Measurements from ENCODE around the gene PPM1J.
A peak's percentile ranks its signal among the peaks of the same experiment; 100 is the strongest.

PPM1J gene

DNA sequence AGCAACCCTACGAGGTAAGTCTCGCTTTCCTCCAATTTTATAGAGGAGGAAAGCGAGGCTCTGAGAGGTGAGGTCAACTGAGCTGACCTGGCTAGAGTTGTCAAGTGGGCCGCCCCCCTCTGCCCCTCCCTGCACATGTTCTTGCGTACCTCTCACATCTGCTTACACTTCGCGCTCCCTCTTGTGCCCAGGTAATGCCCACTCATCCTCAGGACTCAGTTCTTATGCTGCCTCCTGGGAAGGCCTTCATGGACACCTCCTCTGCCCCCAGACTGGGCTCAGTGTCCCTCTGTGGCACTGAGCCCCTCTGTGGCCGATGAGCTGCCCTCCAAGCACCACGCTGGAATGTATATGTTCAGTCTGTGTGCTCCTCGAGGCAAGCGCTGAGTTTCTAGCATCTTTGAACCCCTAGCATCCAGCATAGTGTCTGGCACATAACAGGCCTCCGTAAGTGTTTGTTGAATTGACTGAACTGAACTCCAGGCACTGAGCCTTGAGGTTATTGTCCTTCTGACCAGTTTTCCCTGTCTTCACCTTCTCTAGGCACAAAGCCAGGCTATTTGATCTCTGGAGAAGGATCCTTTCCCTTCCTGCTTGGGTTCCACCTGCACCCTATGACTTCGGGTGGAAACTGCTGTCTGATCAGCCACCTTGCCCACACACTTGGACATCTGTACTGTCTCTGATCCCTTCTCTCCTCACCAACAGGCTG, 27.2 kb downstream of the PPM1J start:
- no peak for DNase-seq (ENCODE audit: low spot score)

DNA sequence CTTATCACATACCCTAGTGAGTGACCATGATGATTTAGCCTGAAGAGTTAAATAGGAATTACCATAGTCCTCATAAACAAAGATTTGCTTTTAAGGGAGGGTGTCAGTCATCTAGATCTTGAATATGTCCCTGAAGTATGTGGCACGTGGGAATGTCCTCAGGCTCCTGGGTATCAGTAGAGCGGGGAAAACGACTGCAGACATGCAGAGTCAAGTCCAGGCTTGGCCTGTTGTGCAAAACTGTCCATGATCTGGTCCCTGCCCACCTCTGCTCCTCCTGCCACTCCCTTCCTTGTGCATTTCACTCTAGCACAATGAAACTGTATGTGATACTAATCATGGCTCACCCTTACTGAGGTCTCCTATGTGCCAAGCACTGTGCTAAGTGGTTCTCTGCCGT, 27.8 kb downstream of the PPM1J start:
- no peak for DNase-seq (ENCODE audit: low spot score)

DNA sequence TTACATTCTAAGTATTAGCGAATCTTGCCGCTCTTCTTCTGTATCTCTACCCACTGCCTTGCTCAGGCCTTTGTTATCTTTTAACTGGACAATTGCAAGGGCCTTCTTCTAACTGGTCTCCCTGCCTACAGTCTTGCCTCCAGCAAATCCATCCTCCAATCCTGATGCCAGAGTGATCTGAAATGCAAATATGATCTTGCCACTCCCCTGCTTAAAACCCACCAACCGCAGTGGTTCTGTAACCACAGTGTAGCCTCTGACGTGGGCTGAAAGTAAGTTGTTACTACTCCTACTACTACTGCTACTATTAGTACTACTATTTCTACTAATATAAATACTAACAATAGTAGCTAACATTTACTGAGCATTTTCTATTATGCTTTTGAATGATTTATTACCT, 28.3 kb downstream of the PPM1J start:
- no peak for DNase-seq (ENCODE audit: low spot score)

GRCh38 chr1:112686417-112686816, 28.7 kb downstream of the PPM1J start:
- DNase-seq (ENCODE audit: low spot score): no peak

GRCh38 chr1:112685913-112686312, 29.2 kb downstream of the PPM1J start:
- no peak for DNase-seq (ENCODE audit: low spot score)

GRCh38 chr1:112678605-112679004, 36.5 kb downstream of the PPM1J start:
- DNase-seq (ENCODE audit: low spot score): no peak

DNA sequence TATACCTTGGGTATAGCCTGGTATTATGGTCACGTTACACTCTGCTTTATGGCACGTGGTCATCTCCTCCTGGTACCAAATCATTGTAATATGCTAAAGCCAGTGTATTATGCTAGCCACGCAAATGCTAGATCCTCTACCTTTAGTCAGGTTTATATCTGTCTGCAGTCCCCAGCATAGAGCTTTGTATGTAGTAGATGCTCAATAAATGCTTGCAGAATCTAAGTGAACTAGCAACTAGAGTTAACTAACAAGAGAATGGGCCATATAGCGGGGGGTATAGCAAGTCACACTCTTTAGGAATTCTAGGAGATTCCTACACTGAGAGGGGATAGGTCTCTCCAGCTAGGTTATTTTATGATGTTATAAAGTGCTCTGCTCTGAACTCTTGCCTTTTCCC, 37.6 kb downstream of the PPM1J start:
- no peak for DNase-seq (ENCODE audit: low spot score)

DNA sequence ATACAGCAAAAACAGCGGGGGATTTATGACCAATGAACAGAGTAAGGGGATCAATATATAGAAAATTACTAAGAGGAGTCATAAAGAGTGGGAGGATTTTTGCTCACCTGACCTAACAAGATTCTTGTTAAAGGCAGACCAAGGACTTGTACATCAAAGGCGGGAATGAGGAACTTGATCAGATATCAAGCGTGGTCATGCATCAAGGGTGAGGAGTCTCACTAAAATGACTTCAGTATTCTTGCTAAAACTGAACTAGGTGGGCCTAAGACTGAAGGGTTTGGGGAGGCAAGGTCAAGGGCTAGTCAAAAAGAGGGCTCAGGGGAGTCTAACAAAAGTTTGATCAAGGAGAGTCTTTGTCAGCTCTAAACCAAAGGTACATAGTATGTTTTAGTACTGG, 38.6 kb downstream of the PPM1J start:
- no peak for DNase-seq (ENCODE audit: low spot score)

DNA sequence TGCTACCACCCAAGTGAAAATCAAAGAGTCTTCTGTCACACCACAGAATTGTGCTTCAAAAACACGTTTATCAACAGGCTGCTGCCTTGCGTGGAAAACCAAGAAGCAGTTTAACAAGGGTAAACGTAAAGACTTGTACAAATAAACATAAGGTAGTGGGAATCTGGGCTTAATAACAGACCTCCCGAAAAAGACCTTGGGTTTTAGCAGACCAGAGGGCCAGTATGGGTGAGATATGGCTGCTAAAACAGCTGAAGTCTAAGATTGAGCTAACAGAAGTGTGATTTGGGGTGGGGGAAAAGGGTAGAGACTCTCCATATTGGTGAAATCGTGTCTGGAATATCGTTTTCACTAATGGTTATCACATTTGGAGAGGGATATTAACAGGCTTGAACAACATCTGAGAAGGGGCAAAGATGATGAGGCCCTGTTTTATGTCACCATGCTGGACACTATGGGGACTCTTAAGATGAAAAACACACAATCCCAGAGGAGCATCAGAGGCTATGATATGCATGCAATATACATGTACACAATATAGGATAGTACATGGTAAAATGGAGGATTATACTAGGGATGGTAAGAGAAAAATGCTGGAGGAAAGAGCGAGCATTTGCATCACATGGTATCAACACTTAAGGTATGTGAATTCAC, 39.3 kb downstream of the PPM1J start:
- DNase-seq (ENCODE audit: low spot score): no peak

GRCh38 chr1:112674986-112675727, 40.0 kb downstream of the PPM1J start:
- DNase-seq (ENCODE audit: low spot score): peak; percentile 21

- DNase-seq (ENCODE audit: low spot score): peak; percentile 59
Measured at GRCh38 chr1:112674440-112674985, 40.6 kb downstream of the PPM1J start, which contains the start of gene MOV10. MOV10 (plus strand) TSS chr1:112674659; CDS start chr1:112674913, 254 bp downstream.

DNA sequence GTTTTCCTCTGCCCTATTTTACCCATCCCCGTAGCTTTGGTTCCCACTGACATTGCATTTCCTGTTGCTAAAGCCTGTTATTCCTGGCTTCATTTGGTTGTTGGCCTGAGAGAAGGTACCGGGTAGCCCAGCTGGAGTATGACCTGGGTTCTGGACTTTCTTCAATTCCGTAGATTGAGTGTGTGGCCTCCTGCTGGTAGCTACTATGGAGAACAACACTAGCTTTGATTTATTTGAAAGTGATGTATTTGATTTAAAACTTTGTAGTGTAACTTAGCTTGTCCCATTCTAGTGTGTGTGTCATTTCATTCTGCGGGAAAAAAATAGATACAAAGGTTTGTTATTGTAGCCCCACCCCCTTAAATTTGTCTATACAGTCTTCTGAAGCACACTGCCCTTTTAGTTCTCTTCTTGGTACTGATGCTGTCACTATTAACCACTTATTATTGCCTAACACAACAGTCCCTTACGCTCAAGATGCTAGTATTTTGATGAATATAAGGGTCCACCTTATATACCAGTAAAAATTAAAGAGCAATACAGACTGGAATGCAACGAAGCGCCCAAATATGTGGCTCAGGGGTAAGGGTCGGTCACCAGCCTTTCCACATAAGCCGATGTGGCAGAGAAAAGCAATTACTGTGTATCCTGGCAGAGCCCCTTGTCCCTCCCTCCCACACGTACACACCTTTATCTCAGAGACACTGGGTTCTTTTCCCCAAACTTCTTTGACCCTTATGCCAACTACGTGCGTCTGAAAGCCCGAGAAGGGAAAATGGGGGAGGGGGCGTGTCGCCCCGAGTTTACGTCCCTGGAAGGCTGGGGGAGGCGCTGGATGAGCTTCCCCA, 41.3 kb downstream of the PPM1J start:
- DNase-seq (ENCODE audit: low spot score): peak; percentile 30

DNA sequence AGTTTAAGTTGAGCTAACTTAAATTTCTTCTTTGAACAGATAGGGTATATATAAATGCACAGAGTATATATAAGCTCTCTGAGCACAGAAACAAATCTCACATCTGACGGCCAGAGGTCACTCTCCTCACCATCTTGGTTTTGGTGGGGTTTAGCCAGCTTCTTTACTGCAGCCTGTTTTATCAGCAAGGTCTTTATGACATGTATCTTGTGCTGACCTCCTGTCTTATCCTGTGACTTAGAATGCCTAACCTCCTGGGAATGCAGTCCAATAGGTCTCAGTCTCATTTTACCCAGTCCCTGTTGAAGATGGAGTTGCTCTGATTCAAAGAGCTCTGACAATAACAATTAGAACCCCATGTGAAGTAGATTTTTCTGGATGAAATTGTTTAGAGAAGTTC, 42.3 kb downstream of the PPM1J start:
- DNase-seq (ENCODE audit: low spot score): no peak

DNA sequence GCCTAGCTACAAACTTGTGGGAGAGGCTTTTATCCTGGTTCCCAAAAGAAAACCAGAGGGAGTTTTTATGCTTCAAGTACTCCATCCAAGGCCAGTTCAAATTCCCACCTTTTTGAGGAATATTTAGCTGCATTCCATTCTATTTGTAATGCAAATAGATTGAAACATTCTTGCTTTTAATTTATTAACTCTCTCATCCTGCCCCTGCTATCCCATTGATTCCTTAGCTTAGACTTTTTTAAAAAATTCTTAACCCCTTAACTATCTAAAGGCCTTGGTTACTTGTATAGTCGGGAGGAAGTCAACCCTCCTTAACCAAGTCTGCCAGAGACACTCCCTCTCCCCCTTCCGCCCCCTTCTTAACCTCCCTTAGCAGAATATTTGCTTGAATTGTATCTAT, 43.1 kb downstream of the PPM1J start:
- no peak for DNase-seq (ENCODE audit: low spot score)

DNA sequence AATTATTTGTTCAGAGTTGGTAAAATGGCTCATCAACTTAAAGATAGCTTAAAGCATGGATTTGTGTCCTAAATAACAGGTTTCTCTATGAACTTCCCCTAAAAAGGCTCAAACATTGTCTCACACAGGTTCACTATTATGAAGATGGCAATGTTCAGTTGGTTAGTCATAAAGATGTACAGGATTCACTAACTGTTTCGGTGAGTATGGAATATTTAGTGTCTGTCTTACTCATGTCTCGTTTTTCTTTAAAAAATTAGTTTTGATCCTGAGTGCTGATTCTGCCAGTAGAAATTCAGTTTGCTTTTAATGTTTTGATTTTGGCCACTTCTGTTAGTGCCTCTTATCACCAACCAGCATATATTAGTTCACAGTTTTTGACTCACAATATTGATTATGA, 48.2 kb downstream of the PPM1J start:
- DNase-seq (ENCODE audit: low spot score): no peak

DNA sequence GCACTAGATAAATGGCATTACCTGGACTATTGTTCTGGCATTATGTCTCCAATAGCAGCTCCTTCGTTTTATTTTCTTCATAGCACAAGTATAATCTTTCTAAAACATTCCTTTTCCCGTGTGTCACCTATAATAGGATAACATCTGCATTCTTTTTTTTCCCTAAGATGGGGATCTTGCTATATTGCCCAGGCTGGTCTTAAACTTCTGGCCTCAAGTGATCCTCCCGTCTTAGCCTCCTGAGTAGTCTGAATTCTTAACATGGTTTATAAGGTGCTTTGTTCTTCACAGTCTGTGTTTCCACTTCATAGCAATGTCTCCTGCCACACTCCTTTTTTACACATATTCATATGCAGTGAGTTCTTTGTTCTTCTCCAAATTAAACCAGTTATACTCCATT, 49.3 kb downstream of the PPM1J start:
- DNase-seq (ENCODE audit: low spot score): no peak
